Measurements from ENCODE around the gene FBXO42. TPM values are rescaled to one million over a fixed set of nuclear protein-coding genes. Genes with fewer than 3 reads are reported as not detected.

The FBXO42 gene
- total and polyA plus RNA-seq, 2 of the 13 experiments (the other 11 are each of a cell fraction or from before 2014, with no cell fraction given), result 7.6 to 17.5 TPM

- TF ChIP-seq RBM39 (IDR thresholded peaks at IDR 0.05; ENCODE audit: low read depth, low read length, poor library complexity, severe bottlenecking) (no peak), SYNCRIP (IDR thresholded peaks at IDR 0.05; ENCODE audit: insufficient read depth, low read depth, low read length) (no peak), TCF7 (IDR thresholded peaks at IDR 0.05; ENCODE audit: low read depth) (no peak), ZNF549 (CRISPR knock-in tag; IDR thresholded peaks at IDR 0.05) (no peak), SAFB2 (CRISPR knock-in tag; IDR thresholded peaks at IDR 0.05; ENCODE audit: borderline replicate concordance, low read depth) (no peak)
Measured at GRCh38 chr1:16213013-16213412, 139.3 kb downstream of the FBXO42 start (continued).

- H3K9me3 ChIP-seq (ENCODE audit: low read length), result no peaks in the 10 kb centered on the region
- H3K9ac ChIP-seq (ENCODE audit: insufficient read depth, low read depth, low read length), result no peak within 1 kb of the TSS
- ATAC-seq (peak; percentile 5; the same call in 1 of the 3 replicates), DNase-seq (ENCODE audit: low spot score) (no peak), FAIRE-seq (no peak)
- H3K4me3 ChIP-seq (replicated peaks in 1 of 3; ENCODE audit: insufficient read depth in 1 of 3, low read depth in 2 of 3, low read length in 3 of 3), result peak within 1 kb of the TSS in 1 of 3 experiments; percentile 33; a peak in 1 of 6 replicates
- intact Hi-C loops (cut with micrococcal nuclease; ENCODE audit: unreplicated experiment) (no loop called here), in situ Hi-C loops (cut with HindIII; ENCODE audit: extremely low pct_ligation_motif_present, low pct_unique_long_range_greater_than_20kb) (no loop called here)
- ChIA-PET POLR2A (no interaction called here), CTCF (ENCODE audit: low intra/inter-chr PET ratio, low total read pairs) (no interaction called here)
- peaks cover 9 to 44% of the 10 kb centered on the region in 2 experiments; a peak in 3 of 5 replicates for H3K27me3 ChIP-seq (ENCODE audit: control insufficient read depth in 1 of 2, insufficient read depth in 2 of 2, low read length in 2 of 2)
- H3K79me2 ChIP-seq (ENCODE audit: insufficient read depth, low read length), result no peaks in the 10 kb centered on the region
- no TSS peak for BruUV-seq (replicated peaks)
- peak within 1 kb of the TSS; percentile 40 for H3K4me2 ChIP-seq (ENCODE audit: low read depth, low read length)
- WGBS (ENCODE audit: low lambda C conversion rate), result 2% methylated on average over 6 of the region's 14 CpGs
- no peaks in the 10 kb centered on the region for H4K20me1 ChIP-seq (ENCODE audit: insufficient read depth, low read length)
- H3K4me1 ChIP-seq (ENCODE audit: insufficient read depth, low read length), result peaks cover 50% of the 10 kb centered on the region
- H3K36me3 ChIP-seq (replicated peaks in 1 of 2; ENCODE audit: control insufficient read depth in 1 of 2, insufficient read depth in 2 of 2, low read length in 2 of 2), result no peaks in the 10 kb centered on the region
- no peak within 1 kb of the TSS for H3K27ac ChIP-seq (ENCODE audit: extremely low read length, insufficient read depth, low read length)
- H2AFZ ChIP-seq (ENCODE audit: low read length), result no peak within 1 kb of the TSS
- TF ChIP-seq ZNF687 (CRISPR knock-in tag; IDR thresholded peaks at IDR 0.05), result peak; percentile 29; the same call in 1 of the 2 replicates
- TF ChIP-seq RBM22 (optimal IDR thresholded peaks at IDR 0.05; ENCODE audit: low read length), result no peak
- no peak for TF ChIP-seq KLF9 (CRISPR knock-in tag; IDR thresholded peaks at IDR 0.05; ENCODE audit: low read depth)
- TF ChIP-seq TOPORS (CRISPR knock-in tag; IDR thresholded peaks at IDR 0.05), result no peak
- no peak for TF ChIP-seq MATR3 (CRISPR knock-in tag; IDR thresholded peaks at IDR 0.05)
- no peak for TF ChIP-seq KAT8 (CRISPR knock-in tag; IDR thresholded peaks at IDR 0.05)
- TF ChIP-seq ZNF652 (CRISPR knock-in tag; IDR thresholded peaks at IDR 0.05; ENCODE audit: borderline replicate concordance, low read depth), result no peak
- TF ChIP-seq HNRNPL (IDR thresholded peaks at IDR 0.05; ENCODE audit: low read depth, low read length), result peak; percentile 78; the same call in 1 of the 2 replicates
- TF ChIP-seq ZBTB7B (CRISPR knock-in tag; IDR thresholded peaks at IDR 0.05), result no peak
- 0 out of 2 replicates have a peak, but pooled peaks have one; percentile 42 for TF ChIP-seq PCBP1 (IDR thresholded peaks at IDR 0.05; ENCODE audit: borderline replicate concordance, low read depth, low read length)
- TF ChIP-seq PRDM4 (CRISPR knock-in tag; IDR thresholded peaks at IDR 0.05; ENCODE audit: borderline replicate concordance), result no peak
- no peak for TF ChIP-seq ZNF556 (CRISPR knock-in tag; IDR thresholded peaks at IDR 0.05; ENCODE audit: borderline replicate concordance)
- TF ChIP-seq KLF11 (CRISPR knock-in tag; IDR thresholded peaks at IDR 0.05), result no peak
Measured at GRCh38 chr1:16212251-16212961, 139.9 kb downstream of the FBXO42 start, which contains the start of gene ARHGEF19. Gene ARHGEF19, minus strand, starts transcription at chr1:16212652. Its CDS starts 3,598 bp downstream, at chr1:16209054.
